IMR-90 (cell line): Measurements from ENCODE around the gene NELFE. TPM values are rescaled to one million over a fixed set of nuclear protein-coding genes. Genes with fewer than 3 reads are reported as not detected.

Experiments
- ATAC-seq: fragments of 200-7000 bp; cut with Tn5 transposase; 2 replicates; pipeline ENCODE4 v1.9.1; 2020; ENCODE audit warnings: low read depth, mild to moderate bottlenecking, moderate library complexity
- BruUV-seq: library from RNA; stranded (reverse); fragments of 400-500 nt; replicated peaks from 2 replicates; lab custom pipeline; 2021; lab: Mats Ljungman, UMichigan
- CTCF ChIA-PET: fragments of 300-600 bp; formaldehyde crosslinking; extraction: SDS; loops from one replicate; lab custom pipeline; 2021; ENCODE audit warnings: antibody characterized with exemption; lab: Yijun Ruan, JAX
- POLR2A ChIA-PET: fragments of 300-600 bp; sonication (Branson Sonifier 250); formaldehyde crosslinking; loops from one replicate; lab custom pipeline; 2022; ENCODE audit warnings: antibody characterized with exemption; ENCODE audit not compliant: unreplicated experiment; lab: Charles Lee
- DNase-seq: peaks from one replicate; pipeline ENCODE4 v3.0.0; 2013
- H2AFZ ChIP-seq: replicated peaks from 2 replicates; pipeline ENCODE3; 2013; ENCODE audit warnings: low read length, mild to moderate bottlenecking; ENCODE audit not compliant: poor library complexity
- H2AK5ac ChIP-seq: 2 replicates; pipeline ENCODE4 v1.6.1; 2013; ENCODE audit warnings: low read depth, low read length, inconsistent platforms
- H2AK9ac ChIP-seq: replicated peaks from 2 replicates; pipeline ENCODE3; 2013; ENCODE audit warnings: mild to moderate bottlenecking, low read depth, low read length, moderate library complexity; ENCODE audit not compliant: poor library complexity
- H2BK120ac ChIP-seq: 2 replicates; pipeline ENCODE4 v1.6.1; 2013; ENCODE audit warnings: low read depth, low read length, inconsistent platforms
- H2BK15ac ChIP-seq: 3 replicates; pipeline ENCODE4 v1.6.1; 2013; ENCODE audit warnings: low read depth, low read length, inconsistent platforms
- H2BK20ac ChIP-seq: 2 replicates; pipeline ENCODE4 v1.6.1; 2013; ENCODE audit warnings: low read depth, mild to moderate bottlenecking, inconsistent platforms, low read length, moderate library complexity
- H2BK5ac ChIP-seq: 2 replicates; pipeline ENCODE4 v1.6.1; 2013; ENCODE audit warnings: mild to moderate bottlenecking, low read depth, low read length, inconsistent platforms; ENCODE audit not compliant: poor library complexity, severe bottlenecking
- H3K14ac ChIP-seq: replicated peaks from 2 replicates; pipeline ENCODE4 v1.6.1; 2013; ENCODE audit warnings: low read depth, low read length, inconsistent platforms
- H3K18ac ChIP-seq: 2 replicates; pipeline ENCODE4 v1.6.1; 2013; ENCODE audit warnings: low read depth, low read length, control low read depth
- H3K23ac ChIP-seq: 2 replicates; pipeline ENCODE4 v1.6.1; 2013; ENCODE audit warnings: low read depth, low read length, inconsistent platforms
- H3K27ac ChIP-seq: 2 replicates; pipeline ENCODE4 v1.5.1; 2013; ENCODE audit warnings: mild to moderate bottlenecking, control low read depth, low read length; ENCODE audit not compliant: insufficient read depth
- H3K27me3 ChIP-seq: 2 replicates; pipeline ENCODE4 v1.6.1; 2013; ENCODE audit warnings: low read length; ENCODE audit not compliant: control insufficient read depth, insufficient read depth
- H3K36me3 ChIP-seq: 2 replicates; pipeline ENCODE4 v1.6.1; 2013; ENCODE audit warnings: low read length, mixed read lengths; ENCODE audit not compliant: control insufficient read depth, insufficient read depth
- H3K4ac ChIP-seq: 2 replicates; pipeline ENCODE4 v1.6.1; 2013; ENCODE audit warnings: low read depth, low read length, inconsistent platforms
- H3K4me1 ChIP-seq: 2 replicates; pipeline ENCODE4 v1.6.1; 2013; ENCODE audit warnings: low read length, mixed read lengths; ENCODE audit not compliant: control insufficient read depth, insufficient read depth
- H3K4me2 ChIP-seq: 2 replicates; pipeline ENCODE4 v1.6.1; 2013; ENCODE audit warnings: low read depth, mild to moderate bottlenecking, control low read depth, low read length, moderate library complexity
- H3K4me3 ChIP-seq: 2 replicates; pipeline ENCODE4 v1.5.1; 2013; ENCODE audit warnings: low read depth, mild to moderate bottlenecking, control low read depth, low read length, moderate library complexity; ENCODE audit not compliant: insufficient read depth
- H3K56ac ChIP-seq: 2 replicates; pipeline ENCODE4 v1.6.1; 2013; ENCODE audit warnings: low read length, inconsistent platforms; ENCODE audit not compliant: insufficient read depth; ENCODE audit errors: extremely low read depth
- H3K79me1 ChIP-seq, 2 experiments: 2 replicates each; pipeline ENCODE4 v1.6.1; 2013; ENCODE audit warnings: low read length in 2 of 2, inconsistent platforms in 1 of 2, low read depth in 1 of 2
- H3K9ac ChIP-seq: 2 replicates; pipeline ENCODE4 v1.6.1; 2013; ENCODE audit warnings: low read depth, low read length, control low read depth
- H3K9me1 ChIP-seq: 2 replicates; pipeline ENCODE4 v1.6.1; 2013; ENCODE audit warnings: low read length, inconsistent platforms; ENCODE audit not compliant: insufficient read depth
- H3K9me3 ChIP-seq: 2 replicates; pipeline ENCODE4 v1.6.1; 2013; ENCODE audit warnings: low read length; ENCODE audit not compliant: control insufficient read depth, insufficient read depth
- H4K20me1 ChIP-seq: 2 replicates; pipeline ENCODE4 v1.6.1; 2013; ENCODE audit warnings: low read length, inconsistent platforms; ENCODE audit not compliant: insufficient read depth
- H4K5ac ChIP-seq: 2 replicates; pipeline ENCODE4 v1.6.1; 2013; ENCODE audit warnings: mild to moderate bottlenecking, low read depth, low read length, control low read depth
- H4K8ac ChIP-seq, 2 experiments: 2 replicates each; pipeline ENCODE4 v1.6.1; 2013; ENCODE audit warnings: low read depth in 2 of 2, low read length in 2 of 2, control low read depth in 1 of 2, inconsistent platforms in 1 of 2
- H4K91ac ChIP-seq: 2 replicates; pipeline ENCODE4 v1.6.1; 2013; ENCODE audit warnings: low read depth, low read length, inconsistent platforms; ENCODE audit not compliant: insufficient read depth
- BHLHE40 ChIP-seq: fragments of 150-350 bp; IDR thresholded peaks from 2 replicates; pipeline ENCODE4 v1.6.1; 2016; ENCODE audit warnings: mild to moderate bottlenecking, low read depth, low read length
- CTCF ChIP-seq: conservative IDR thresholded peaks from 2 replicates; pipeline ENCODE4 v1.5.1; 2012; ENCODE audit warnings: mild to moderate bottlenecking, low read depth, low read length, improper control_type of control experiment
- ELK1 ChIP-seq: fragments of 150-350 bp; IDR thresholded peaks from 2 replicates; pipeline ENCODE4 v1.6.1; 2016; ENCODE audit warnings: low read depth, mild to moderate bottlenecking, low read length, moderate library complexity, borderline replicate concordance
- MAZ ChIP-seq: IDR thresholded peaks from 2 replicates; pipeline ENCODE4 v1.6.1; 2012; ENCODE audit warnings: low read depth, mild to moderate bottlenecking, low read length, improper control_type of control experiment, moderate library complexity, borderline replicate concordance
- MXI1 ChIP-seq: IDR thresholded peaks from 2 replicates; pipeline ENCODE4 v1.6.1; 2012; ENCODE audit warnings: low read depth, mild to moderate bottlenecking, low read length, moderate library complexity, borderline replicate concordance
- NFE2L2 ChIP-seq: fragments of 150-350 bp; IDR thresholded peaks from 2 replicates; pipeline ENCODE4 v1.6.1; 2016; ENCODE audit warnings: low read depth, mild to moderate bottlenecking, low read length
- POLR2A ChIP-seq: IDR thresholded peaks from 2 replicates; pipeline ENCODE4 v1.6.1; 2012; ENCODE audit warnings: mild to moderate bottlenecking, low read depth, low read length
- RFX5 ChIP-seq: IDR thresholded peaks from 2 replicates; pipeline ENCODE4 v1.8.0; 2012; ENCODE audit warnings: low read depth, mild to moderate bottlenecking, low read length, moderate library complexity
- SMC3 ChIP-seq: fragments of 150-350 bp; IDR thresholded peaks from 2 replicates; pipeline ENCODE4 v1.6.1; 2016; ENCODE audit warnings: low read depth, mild to moderate bottlenecking, antibody characterized with exemption, low read length, moderate library complexity
- USF2 ChIP-seq: fragments of 150-350 bp; IDR thresholded peaks from 2 replicates; pipeline ENCODE4 v1.6.1; 2017; ENCODE audit warnings: mild to moderate bottlenecking, antibody characterized with exemption, low read length, low read depth
- WGBS, 2 experiments: methylation state at CpG; one replicate each; pipeline versions ENCODE4 v1.1.5 to v1.1.7; 2013; ENCODE audit warnings: missing lambda C conversion rate in 2 of 2; ENCODE audit not compliant: insufficient read length in 1 of 2; ENCODE audit errors: extremely low coverage in 2 of 2; 5-methylcytosine and 5-hydroxymethylcytosine counted together
- dilution Hi-C: fragments of 300-500 bp; cut with HindIII; formaldehyde crosslinking; loops from one replicate; pipeline ENCODE4 v1.14.3; 2018; ENCODE audit warnings: low sequenced_read_pairs; ENCODE audit not compliant: unreplicated experiment
- in situ Hi-C: fragments of 300-500 bp; cut with MboI; formaldehyde crosslinking; loops from 3 replicates; pipeline ENCODE4 v1.14.3; 2019; ENCODE audit warnings: low sequenced_read_pairs, inconsistent platforms, mixed read lengths
- intact Hi-C: fragments of 100-400 bp; cut with micrococcal nuclease; formaldehyde crosslinking; loops from 2 replicates; pipeline ENCODE4 v1.10.0; 2022
- polyA plus RNA-seq, 3 experiments: library from polyadenylated mRNA; depleted of rRNA; stranded (reverse); fragments of >200 nt; gene quantifications; 2 replicates each; pipeline ENCODE4 v1.2.3, GENCODE V29; 2012; ENCODE audit warnings: low replicate concordance in 1 of 3
- total RNA-seq: library from RNA; depleted of rRNA; stranded (reverse); fragments of >200 nt; gene quantifications from 2 replicates; pipeline ENCODE4 v1.2.3, GENCODE V29; 2012

NELFE gene
- total and polyA plus RNA-seq, 2 of the 4 experiments (the other 2 are of a cell fraction), result 63.6 to 76.0 TPM

- Histone ChIP-seq H3K36me3 (no peaks in the 10 kb centered on the region), H3K18ac (no peak overlapping the region), H4K8ac (no peak overlapping the region), H3K9me1 (peaks cover 9% of the 10 kb centered on the region; the same call in 1 of the 2 replicates), H3K4me3 (no peak overlapping the region), H2AFZ (no peak overlapping the region), H2BK20ac (no peak overlapping the region; the same call in 1 of the 2 replicates), H2BK5ac (no peak overlapping the region), H3K56ac (no peak overlapping the region), H2AK9ac (no peak overlapping the region), H3K4ac (no peak overlapping the region), H3K9ac (no peak overlapping the region), H4K20me1 (no peaks in the 10 kb centered on the region), H3K23ac (no peak overlapping the region), H4K91ac (no peak overlapping the region), H3K14ac (no peak overlapping the region), H3K4me1 (peaks cover 7% of the 10 kb centered on the region; the same call in 1 of the 2 replicates), H3K27ac (no peak overlapping the region), H3K9me3 (no peaks in the 10 kb centered on the region), H2BK120ac (no peak overlapping the region; the same call in 1 of the 2 replicates), H3K4me2 (no peak overlapping the region), H3K79me1 (no peaks in the 10 kb centered on the region), H3K27me3 (no peaks in the 10 kb centered on the region), H2BK15ac (no peak overlapping the region), H4K5ac (no peak overlapping the region), H2AK5ac (peak overlapping the region; percentile 13; the same call in 1 of the 2 replicates)
- ATAC-seq (no peak), DNase-seq (no peak)
- no TSS peak for BruUV-seq
- POLR2A ChIA-PET, result no interaction called here
- 80% methylated on average over 3 of the region's 6 CpGs; no CpG with 5 or more reads in 1 of the 2 experiments for WGBS, 2 experiments
- TF ChIP-seq USF2, result no peak
- TF ChIP-seq MAZ, result no peak
- TF ChIP-seq RFX5, result no peak
- no peak for TF ChIP-seq SMC3
- TF ChIP-seq NFE2L2, result no peak
- no peak for TF ChIP-seq ELK1
- TF ChIP-seq MXI1, result no peak
- no peak for TF ChIP-seq BHLHE40
- no peak for TF ChIP-seq POLR2A
- no peak for TF ChIP-seq CTCF
- dilution Hi-C loops (no loop called here), intact Hi-C loops (no loop called here), in situ Hi-C loops (no loop called here)
- CTCF ChIA-PET, result no interaction called here
Measured at GRCh38 chr6:31915756-31916155, 43.0 kb downstream of the NELFE start.
